ENCODE results near the gene KRT33B.

The KRT33B gene

GRCh38 chr17:41367426-41368075 lies 2.1 kb downstream of the KRT33B start:
- no peak overlapping the region for H3K4me2 ChIP-seq (ENCODE audit: insufficient read depth, low read length)
- peaks cover 4% of the 10 kb centered on the region for H3K27me3 ChIP-seq (ENCODE audit: insufficient read depth, low read length, poor library complexity)
- DNase-seq (no peak), ATAC-seq (ENCODE audit: insufficient read depth, low read depth) (no peak)
- TF ChIP-seq, protein P1, sequence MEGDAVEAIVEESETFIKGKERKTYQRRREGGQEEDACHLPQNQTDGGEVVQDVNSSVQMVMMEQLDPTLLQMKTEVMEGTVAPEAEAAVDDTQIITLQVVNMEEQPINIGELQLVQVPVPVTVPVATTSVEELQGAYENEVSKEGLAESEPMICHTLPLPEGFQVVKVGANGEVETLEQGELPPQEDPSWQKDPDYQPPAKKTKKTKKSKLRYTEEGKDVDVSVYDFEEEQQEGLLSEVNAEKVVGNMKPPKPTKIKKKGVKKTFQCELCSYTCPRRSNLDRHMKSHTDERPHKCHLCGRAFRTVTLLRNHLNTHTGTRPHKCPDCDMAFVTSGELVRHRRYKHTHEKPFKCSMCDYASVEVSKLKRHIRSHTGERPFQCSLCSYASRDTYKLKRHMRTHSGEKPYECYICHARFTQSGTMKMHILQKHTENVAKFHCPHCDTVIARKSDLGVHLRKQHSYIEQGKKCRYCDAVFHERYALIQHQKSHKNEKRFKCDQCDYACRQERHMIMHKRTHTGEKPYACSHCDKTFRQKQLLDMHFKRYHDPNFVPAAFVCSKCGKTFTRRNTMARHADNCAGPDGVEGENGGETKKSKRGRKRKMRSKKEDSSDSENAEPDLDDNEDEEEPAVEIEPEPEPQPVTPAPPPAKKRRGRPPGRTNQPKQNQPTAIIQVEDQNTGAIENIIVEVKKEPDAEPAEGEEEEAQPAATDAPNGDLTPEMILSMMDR (IDR thresholded peaks at IDR 0.05; ENCODE audit: borderline replicate concordance, extremely low read depth, low read length, poor library complexity, severe bottlenecking): no peak
- no peak for TF ChIP-seq EZH2 (IDR thresholded peaks at IDR 0.05; ENCODE audit: borderline replicate concordance, low read depth, low read length, severe bottlenecking)
- H3K36me3 ChIP-seq (ENCODE audit: insufficient read depth, low read length): no peaks in the 10 kb centered on the region
- H3K27ac ChIP-seq (ENCODE audit: low read length): no peak overlapping the region
- H3K9me3 ChIP-seq (ENCODE audit: insufficient read depth, low read length, severe bottlenecking): no peaks in the 10 kb centered on the region
- no peak overlapping the region for H3K9ac ChIP-seq (ENCODE audit: low read depth, low read length)
- no peaks in the 10 kb centered on the region for H3K4me1 ChIP-seq (ENCODE audit: insufficient read depth, low read length)
- no peaks in the 10 kb centered on the region for H4K20me1 ChIP-seq (ENCODE audit: insufficient read depth, low read length)
- H3K4me3 ChIP-seq (ENCODE audit: low read depth in 1 of 2, low read length in 2 of 2): no peak overlapping the region
- no peak overlapping the region for H2AFZ ChIP-seq (ENCODE audit: low read depth, low read length)
- no peaks in the 10 kb centered on the region for H3K79me2 ChIP-seq (ENCODE audit: insufficient read depth, low read length)

- no peaks in the 10 kb centered on the region for H3K79me2 ChIP-seq (ENCODE audit: insufficient read depth, low read length)
- H3K36me3 ChIP-seq (ENCODE audit: insufficient read depth, low read length): no peaks in the 10 kb centered on the region
These were observed 3.5 kb downstream of the KRT33B start for GRCh38 chr17:41366070-41366469.

GRCh38 chr17:41363881-41364280 lies 5.7 kb downstream of the KRT33B start:
- no peak overlapping the region for H3K4me3 ChIP-seq (ENCODE audit: low read depth in 1 of 2, low read length in 2 of 2)
- TF ChIP-seq EZH2 (IDR thresholded peaks at IDR 0.05; ENCODE audit: borderline replicate concordance, low read depth, low read length, severe bottlenecking): no peak
- TF ChIP-seq, protein P1 (IDR thresholded peaks at IDR 0.05; ENCODE audit: borderline replicate concordance, extremely low read depth, low read length, poor library complexity, severe bottlenecking): no peak
- H2AFZ ChIP-seq (ENCODE audit: low read depth, low read length): no peak overlapping the region
- no peaks in the 10 kb centered on the region for H4K20me1 ChIP-seq (ENCODE audit: insufficient read depth, low read length)
- peaks cover 4% of the 10 kb centered on the region for H3K27me3 ChIP-seq (ENCODE audit: insufficient read depth, low read length, poor library complexity)
- no peak overlapping the region for H3K9ac ChIP-seq (ENCODE audit: low read depth, low read length)
- no peak for DNase-seq
- no peaks in the 10 kb centered on the region for H3K79me2 ChIP-seq (ENCODE audit: insufficient read depth, low read length)
- no peak overlapping the region for H3K4me2 ChIP-seq (ENCODE audit: insufficient read depth, low read length)
- no peaks in the 10 kb centered on the region for H3K36me3 ChIP-seq (ENCODE audit: insufficient read depth, low read length)
- H3K9me3 ChIP-seq (ENCODE audit: insufficient read depth, low read length, severe bottlenecking): no peaks in the 10 kb centered on the region
- no peaks in the 10 kb centered on the region for H3K4me1 ChIP-seq (ENCODE audit: insufficient read depth, low read length)
- ATAC-seq (ENCODE audit: insufficient read depth, low read depth): no peak
- no peak overlapping the region for H3K27ac ChIP-seq (ENCODE audit: low read length)

More at GRCh38 chr17:41366070-41366469, 3.5 kb downstream of the KRT33B start:
- no peak for TF ChIP-seq EZH2 (IDR thresholded peaks at IDR 0.05; ENCODE audit: borderline replicate concordance, low read depth, low read length, severe bottlenecking)
- TF ChIP-seq, protein P1 (IDR thresholded peaks at IDR 0.05; ENCODE audit: borderline replicate concordance, extremely low read depth, low read length, poor library complexity, severe bottlenecking): no peak
- Histone ChIP-seq H3K9me3 (ENCODE audit: insufficient read depth, low read length, severe bottlenecking) (no peaks in the 10 kb centered on the region), H3K9ac (ENCODE audit: low read depth, low read length) (no peak overlapping the region), H4K20me1 (ENCODE audit: insufficient read depth, low read length) (no peaks in the 10 kb centered on the region), H3K4me2 (ENCODE audit: insufficient read depth, low read length) (no peak overlapping the region), H2AFZ (ENCODE audit: low read depth, low read length) (no peak overlapping the region), H3K4me1 (ENCODE audit: insufficient read depth, low read length) (no peaks in the 10 kb centered on the region), H3K4me3 (ENCODE audit: low read depth in 1 of 2, low read length in 2 of 2) (no peak overlapping the region), H3K27ac (ENCODE audit: low read length) (no peak overlapping the region), H3K27me3 (ENCODE audit: insufficient read depth, low read length, poor library complexity) (peaks cover 4% of the 10 kb centered on the region)
- ATAC-seq (ENCODE audit: insufficient read depth, low read depth): no peak
- no peak for DNase-seq
